ENCODE data around the gene CPT1A. TPM values are rescaled to one million over a fixed set of nuclear protein-coding genes. Genes with fewer than 3 reads are reported as not detected.
"Not testable (repeated sequence)": the region's sequence is repeated elsewhere in the genome, so short reads cannot be mapped to it uniquely, and the experiment has no call there.

CPT1A gene
- total and polyA plus RNA-seq, 8 donors, result 7.0 to 103 (median 30.1) TPM

- Histone ChIP-seq H3K4me1 (peaks cover 14 to 30% (median 22%) of the 10 kb centered on the region in 4 donors), H3K27ac (no peak overlapping the region)
- 74 to 83% (median 75%) methylated on average over 8 of the region's 8 CpGs for WGBS, 5 donors
Observed at GRCh38 chr11:68857037-68857586, 15.4 kb upstream of the CPT1A start.

GRCh38 chr11:68856425-68857030 lies 14.8 kb upstream of the CPT1A start:
- H3K4me3 ChIP-seq; intact Hi-C loops (cut with DNase I; ENCODE audit: low total_unique reads); H3K27ac ChIP-seq; DNase-seq; H3K36me3 ChIP-seq; H3K9me3 ChIP-seq: not testable (repeated sequence)
- H3K4me1 ChIP-seq, result peaks cover 14 to 30% (median 22%) of the 10 kb centered on the region in 4 donors
- H3K27me3 ChIP-seq, result peaks cover 0 to 23% (median 10%) of the 10 kb centered on the region in 3 donors
- 88 to 92% (median 90%) methylated on average over 21 of the region's 21 CpGs for WGBS, 5 donors

More at GRCh38 chr11:68857037-68857586, 15.4 kb upstream of the CPT1A start:
- intact Hi-C loops (cut with DNase I; ENCODE audit: low total_unique reads), result no loop called here
- H3K36me3 ChIP-seq, result no peaks in the 10 kb centered on the region
- no peak overlapping the region for H3K4me3 ChIP-seq
- no peak for TF ChIP-seq EP300 (IDR thresholded peaks at IDR 0.05)
- TF ChIP-seq POLR2AphosphoS5 (IDR thresholded peaks at IDR 0.05), result no peak
- no peak for TF ChIP-seq CTCF (IDR thresholded peaks at IDR 0.05)
- no peak for TF ChIP-seq POLR2A (IDR thresholded peaks at IDR 0.05)
- H3K27me3 ChIP-seq, result peaks cover 0 to 23% (median 10%) of the 10 kb centered on the region in 3 donors
- no peaks in the 10 kb centered on the region for H3K9me3 ChIP-seq
- no peak for DNase-seq

- Histone ChIP-seq H3K27ac (peak overlapping the region; percentile 34 to 74 (median 55)), H3K36me3 (no peaks in the 10 kb centered on the region), H3K9me3 (no peaks in the 10 kb centered on the region), H3K4me1 (peaks cover 14 to 30% (median 22%) of the 10 kb centered on the region in 4 donors), H3K4me3 (peak overlapping the region; percentile 50 to 71 (median 61)), H3K27me3 (peaks cover 0 to 23% (median 10%) of the 10 kb centered on the region in 3 donors)
- no peak for TF ChIP-seq CTCF (IDR thresholded peaks at IDR 0.05)
- no peak for TF ChIP-seq POLR2A (IDR thresholded peaks at IDR 0.05)
- TF ChIP-seq POLR2AphosphoS5 (IDR thresholded peaks at IDR 0.05), result no peak
- TF ChIP-seq EP300 (IDR thresholded peaks at IDR 0.05), result no peak
- 3 to 8% (median 7%) methylated on average over 32 to 62 of the region's 62 CpGs for WGBS, 5 donors
- DNase-seq, result peak in 1 of 2 donors; percentile 64
- intact Hi-C loops (cut with DNase I; ENCODE audit: low total_unique reads), result no loop called here
Observed at GRCh38 chr11:68855205-68855981, 13.7 kb upstream of the CPT1A start.

GRCh38 chr11:68854273-68854958 lies 12.7 kb upstream of the CPT1A start:
- H3K27ac ChIP-seq, result no peak overlapping the region
- H3K27me3 ChIP-seq, result peaks cover 0 to 23% (median 10%) of the 10 kb centered on the region in 3 donors
- intact Hi-C loops (cut with DNase I; ENCODE audit: low total_unique reads), result no loop called here
- 18 to 26% (median 20%) methylated on average over 38 to 42 of the region's 42 CpGs for WGBS, 5 donors
- H3K4me3 ChIP-seq, result peak overlapping the region; percentile 50 to 71 (median 61)
- H3K36me3 ChIP-seq, result no peaks in the 10 kb centered on the region
- peaks cover 14 to 30% (median 22%) of the 10 kb centered on the region in 4 donors for H3K4me1 ChIP-seq
- no peaks in the 10 kb centered on the region for H3K9me3 ChIP-seq
- TF ChIP-seq POLR2A (IDR thresholded peaks at IDR 0.05) (no peak), CTCF (IDR thresholded peaks at IDR 0.05) (no peak)
- DNase-seq, result peak in 1 of 2 donors; percentile 25
